Measurements from ENCODE around the gene PPFIBP1.
"Not testable (repeated sequence)": the region's sequence is repeated elsewhere in the genome, so short reads cannot be mapped to it uniquely, and the experiment has no call there.

The PPFIBP1 gene

DNA sequence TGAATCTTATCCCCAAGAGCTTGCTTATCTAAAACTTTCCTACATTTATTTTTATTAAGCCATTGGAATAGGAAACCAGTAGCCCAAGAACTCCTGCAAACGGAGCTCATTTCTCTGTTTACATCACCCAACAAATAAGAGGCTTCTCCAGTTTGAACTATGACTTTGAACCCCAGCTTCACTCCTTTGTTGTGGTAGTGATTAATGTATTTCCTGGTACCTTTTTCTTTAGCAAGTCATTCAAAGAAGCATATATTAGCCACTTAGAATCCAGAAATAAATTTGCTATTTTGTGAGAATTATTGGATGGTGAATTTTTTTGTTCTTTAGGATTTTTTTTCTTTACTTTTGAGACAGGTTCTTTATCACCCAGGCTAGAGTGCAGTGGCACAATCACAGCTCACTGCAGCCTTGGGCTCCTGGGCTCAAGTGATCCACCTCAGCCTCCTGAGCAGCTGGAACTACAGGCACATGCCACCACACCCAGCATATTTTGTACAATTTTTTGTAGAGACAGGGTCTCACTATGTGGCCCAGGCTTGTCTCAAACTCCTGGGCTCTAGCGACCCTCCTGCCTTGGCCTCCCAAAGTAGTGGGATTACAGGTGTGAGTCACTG is 104.0 kb downstream of the PPFIBP1 start:
- not testable (repeated sequence) for H3K4me3 Mint-ChIP-seq, H3K4me1 Mint-ChIP-seq, H3K9me3 Mint-ChIP-seq, H3K36me3 Mint-ChIP-seq, H3K27me3 Mint-ChIP-seq, H3K27ac Mint-ChIP-seq

DNA sequence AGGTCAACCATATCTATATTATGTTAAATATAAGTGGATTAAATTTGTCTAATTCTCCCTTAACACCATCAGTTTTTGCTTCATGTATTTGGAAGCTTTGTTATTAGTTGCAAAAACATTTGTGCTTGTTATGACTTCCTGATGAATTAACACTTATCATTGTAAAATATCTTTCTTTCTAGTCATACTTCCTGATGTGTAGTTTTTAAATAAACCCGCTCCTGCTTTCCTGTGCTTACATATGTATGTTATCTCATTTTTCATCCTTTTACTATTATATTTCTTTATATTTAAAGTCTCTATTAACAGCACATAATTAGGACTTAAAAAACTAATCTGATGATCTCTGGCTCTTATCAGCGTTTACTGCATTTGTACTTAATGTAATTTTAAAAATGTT is 106.2 kb downstream of the PPFIBP1 start:
- H3K27me3 Mint-ChIP-seq, H3K36me3 Mint-ChIP-seq, H3K9me3 Mint-ChIP-seq, H3K27ac Mint-ChIP-seq, H3K4me3 Mint-ChIP-seq, H3K4me1 Mint-ChIP-seq: not testable (repeated sequence)

DNA sequence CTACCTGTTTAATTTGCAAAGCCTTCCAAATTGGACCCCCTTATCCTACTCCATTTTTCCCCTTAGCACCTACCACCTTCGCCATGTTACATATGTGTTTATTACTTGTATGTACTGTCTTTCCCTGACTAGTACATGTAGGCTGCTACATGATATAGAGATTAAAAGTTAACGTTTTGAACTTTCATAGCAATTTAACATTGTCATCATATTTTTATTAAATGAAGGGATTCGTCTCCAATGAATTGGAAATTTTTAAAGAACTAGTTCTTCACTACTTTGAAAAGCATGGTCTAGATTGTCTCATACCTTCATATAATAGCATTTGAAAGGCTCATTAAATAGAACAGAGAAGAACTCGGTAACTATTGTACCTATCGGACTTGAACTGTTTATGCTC is 107.4 kb downstream of the PPFIBP1 start:
- peaks cover 5% of the 10 kb centered on the region for H3K36me3 Mint-ChIP-seq
- H3K27ac Mint-ChIP-seq: no peak overlapping the region
- H3K9me3 Mint-ChIP-seq: no peaks in the 10 kb centered on the region
- H3K4me3 Mint-ChIP-seq: no peak overlapping the region
- peaks cover 9% of the 10 kb centered on the region for H3K4me1 Mint-ChIP-seq
- no peaks in the 10 kb centered on the region for H3K27me3 Mint-ChIP-seq

DNA sequence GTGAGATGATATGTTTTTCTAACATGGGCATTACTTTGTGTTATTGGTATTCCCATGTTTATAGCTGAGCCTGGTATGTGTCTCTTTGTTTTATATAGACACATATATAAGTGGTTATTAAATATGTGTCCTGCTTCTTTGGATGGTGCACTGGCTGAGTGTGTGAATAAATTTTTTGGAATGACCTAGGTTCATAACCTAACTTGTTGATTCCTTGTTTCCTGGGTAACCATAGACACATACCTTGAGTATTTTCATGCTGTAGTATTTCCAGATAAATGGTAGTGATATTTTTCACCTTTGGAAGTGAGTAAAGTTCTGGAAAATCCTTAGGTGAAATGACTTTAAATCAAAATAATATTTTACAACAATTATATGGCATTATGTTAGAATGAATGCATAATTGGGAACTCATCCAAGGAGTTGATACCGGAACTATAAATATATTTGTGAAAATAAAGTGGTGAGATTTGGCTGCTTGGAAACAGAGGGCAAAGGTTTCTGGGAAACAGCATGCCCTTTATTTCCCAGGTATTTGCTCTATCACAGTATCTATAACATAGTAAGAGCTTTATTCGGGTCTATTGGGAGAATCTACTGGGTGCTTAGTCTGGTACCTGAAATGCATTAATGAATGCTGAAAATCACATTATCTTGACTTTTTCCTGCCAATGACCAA is 107.9 kb downstream of the PPFIBP1 start:
- Mint-ChIP-seq H3K4me1 (peaks cover 9% of the 10 kb centered on the region), H3K36me3 (peaks cover 5% of the 10 kb centered on the region), H3K27ac (no peak overlapping the region), H3K4me3 (no peak overlapping the region), H3K27me3 (no peaks in the 10 kb centered on the region), H3K9me3 (no peaks in the 10 kb centered on the region)

DNA sequence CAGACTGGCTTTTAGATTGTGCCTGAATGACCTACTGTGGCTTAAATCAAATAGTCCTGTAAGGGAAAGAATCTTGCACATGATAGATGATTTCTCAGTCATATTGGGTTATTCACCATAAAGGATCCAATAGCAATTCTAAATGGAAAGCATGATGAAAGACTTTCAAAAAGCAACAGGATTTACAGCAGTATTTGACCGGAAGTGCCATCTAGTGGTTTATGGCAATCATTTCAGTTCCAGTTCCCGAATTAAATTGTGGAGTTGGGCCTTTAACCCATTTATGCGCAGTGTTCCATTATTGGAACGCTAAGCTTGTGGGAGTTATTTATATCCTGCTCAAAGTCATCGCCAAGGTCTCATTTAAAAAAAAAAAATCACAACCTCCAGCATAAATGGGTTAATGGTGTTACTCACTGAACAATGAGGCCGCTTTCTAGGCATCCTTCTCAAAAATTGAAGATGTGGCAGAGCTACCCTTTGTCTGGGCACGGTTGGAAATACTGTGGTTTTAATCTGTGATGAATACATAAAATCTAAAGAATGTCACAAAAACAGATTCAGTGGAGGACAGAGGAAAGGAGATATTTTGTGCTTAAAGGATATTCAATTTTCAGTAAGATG is 111.5 kb downstream of the PPFIBP1 start:
- H3K9me3 Mint-ChIP-seq: no peaks in the 10 kb centered on the region
- no peaks in the 10 kb centered on the region for H3K4me1 Mint-ChIP-seq
- H3K27ac Mint-ChIP-seq: no peak overlapping the region
- peaks cover 8% of the 10 kb centered on the region for H3K36me3 Mint-ChIP-seq
- H3K27me3 Mint-ChIP-seq: no peaks in the 10 kb centered on the region
- no peak overlapping the region for H3K4me3 Mint-ChIP-seq

DNA sequence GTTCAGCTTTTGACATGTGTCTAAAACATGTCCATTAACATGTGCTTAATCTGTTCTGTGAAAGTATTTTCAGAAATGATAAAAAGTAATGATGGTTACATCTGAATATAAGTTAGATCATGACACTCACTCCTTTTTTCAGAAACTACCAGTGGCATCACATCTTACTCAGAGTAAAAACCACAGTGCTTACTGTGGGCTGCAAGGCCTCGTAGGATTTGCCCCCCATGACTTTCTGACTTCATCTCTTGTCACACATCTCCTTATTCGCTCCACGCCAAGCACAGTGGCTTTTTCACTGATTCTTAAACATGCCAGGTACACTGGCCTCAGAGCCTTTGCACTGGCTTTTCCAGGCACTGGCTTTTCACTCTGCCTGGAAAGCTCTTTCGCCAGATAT is 112.6 kb downstream of the PPFIBP1 start:
- H3K9me3 Mint-ChIP-seq, H3K36me3 Mint-ChIP-seq, H3K4me3 Mint-ChIP-seq, H3K27ac Mint-ChIP-seq, H3K27me3 Mint-ChIP-seq, H3K4me1 Mint-ChIP-seq: not testable (repeated sequence)

DNA sequence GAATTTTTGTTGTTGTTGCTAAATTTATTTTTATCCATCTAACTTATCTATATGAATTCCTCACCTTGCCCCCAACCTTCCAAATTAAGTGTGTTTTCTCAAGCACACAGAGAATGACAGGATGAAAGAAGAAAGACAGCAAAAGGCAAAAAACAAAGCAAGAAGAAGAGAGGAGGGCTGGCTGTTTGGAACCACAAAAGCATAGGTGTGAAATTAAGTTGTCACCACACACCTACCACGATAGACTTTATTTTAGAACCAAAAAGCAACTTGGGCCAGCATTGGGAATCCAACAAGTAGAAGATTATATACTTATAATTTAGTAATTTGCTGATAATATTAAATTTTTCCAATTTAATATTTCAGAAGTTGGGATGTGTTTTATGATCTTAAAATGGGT is 113.5 kb downstream of the PPFIBP1 start:
- H3K36me3 Mint-ChIP-seq: peaks cover 8% of the 10 kb centered on the region
- H3K9me3 Mint-ChIP-seq: no peaks in the 10 kb centered on the region
- no peaks in the 10 kb centered on the region for H3K27me3 Mint-ChIP-seq
- no peak overlapping the region for H3K4me3 Mint-ChIP-seq
- no peak overlapping the region for H3K27ac Mint-ChIP-seq
- no peaks in the 10 kb centered on the region for H3K4me1 Mint-ChIP-seq

DNA sequence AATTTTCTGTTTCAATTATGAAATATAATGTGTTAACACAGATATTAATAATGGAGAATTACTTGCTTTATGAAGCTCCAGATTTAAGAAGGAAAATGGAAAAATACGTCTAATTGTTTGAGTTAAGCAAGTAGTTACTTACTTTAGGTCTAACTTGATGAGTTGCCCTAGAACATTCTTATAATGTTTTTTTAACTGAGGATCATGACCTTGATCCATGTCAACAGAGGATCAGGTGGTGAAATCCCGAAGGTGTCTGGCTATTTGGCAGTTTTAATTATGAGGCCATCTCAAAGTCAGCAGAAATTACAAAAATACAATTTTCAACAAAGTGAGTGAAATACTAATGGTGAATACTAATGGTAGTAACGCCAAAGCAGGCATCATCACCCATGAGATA is 115.3 kb downstream of the PPFIBP1 start:
- H3K36me3 Mint-ChIP-seq: peaks cover 8% of the 10 kb centered on the region
- no peak overlapping the region for H3K4me3 Mint-ChIP-seq
- H3K9me3 Mint-ChIP-seq: no peaks in the 10 kb centered on the region
- H3K27me3 Mint-ChIP-seq: no peaks in the 10 kb centered on the region
- no peaks in the 10 kb centered on the region for H3K4me1 Mint-ChIP-seq
- no peak overlapping the region for H3K27ac Mint-ChIP-seq

DNA sequence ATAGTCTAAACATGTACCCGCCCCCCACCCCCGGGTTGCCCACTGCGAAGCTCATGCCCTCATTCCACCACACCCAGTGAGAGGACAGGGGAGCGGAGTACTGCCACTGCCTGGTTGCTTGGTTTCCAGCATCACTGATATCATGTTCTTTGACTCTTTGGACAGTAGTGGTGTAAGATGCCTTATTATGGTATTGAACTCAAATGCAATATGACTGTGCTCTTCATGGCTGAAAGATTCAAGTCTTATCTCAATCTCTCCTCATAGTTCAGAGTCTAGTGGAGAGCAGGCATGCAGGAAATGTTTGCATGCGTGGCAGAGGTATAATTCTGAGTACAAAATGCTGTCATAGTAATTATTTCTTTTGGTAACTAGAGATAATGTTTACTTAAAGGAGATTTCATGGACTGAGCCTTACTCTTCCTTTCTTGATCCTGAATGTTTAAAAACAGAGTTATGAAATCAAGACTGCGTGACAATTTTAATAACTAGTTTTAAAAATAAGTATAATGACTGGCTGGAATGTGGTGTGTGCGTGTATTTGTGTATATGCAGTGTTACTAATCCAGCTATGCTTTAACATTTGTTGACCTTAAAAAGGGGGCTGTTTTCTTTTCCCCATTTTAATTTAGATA is 116.7 kb downstream of the PPFIBP1 start:
- H3K4me3 Mint-ChIP-seq, H3K27ac Mint-ChIP-seq, H3K27me3 Mint-ChIP-seq, H3K9me3 Mint-ChIP-seq, H3K36me3 Mint-ChIP-seq, H3K4me1 Mint-ChIP-seq: not testable (repeated sequence)

DNA sequence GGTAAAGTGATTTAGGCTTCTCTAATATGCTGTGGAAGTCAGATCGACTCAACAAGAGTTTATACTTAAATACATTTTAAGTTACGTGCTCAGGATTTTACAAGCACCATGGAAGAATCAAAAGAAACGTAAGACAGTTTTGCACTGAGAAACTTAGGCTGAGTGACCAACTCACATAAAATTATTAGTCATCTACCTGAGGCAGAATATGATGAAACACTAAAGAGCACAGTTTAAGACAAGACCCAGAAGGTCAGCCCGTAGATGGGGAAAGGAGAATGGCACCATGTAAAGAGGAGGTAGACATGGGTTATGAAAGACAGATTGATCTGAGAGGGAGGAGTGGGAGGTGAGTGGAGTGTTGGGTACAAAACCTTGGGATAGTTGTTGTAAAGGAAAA is 118.4 kb downstream of the PPFIBP1 start:
- not testable (repeated sequence) for H3K4me1 Mint-ChIP-seq, H3K27me3 Mint-ChIP-seq, H3K27ac Mint-ChIP-seq, H3K36me3 Mint-ChIP-seq, H3K4me3 Mint-ChIP-seq, H3K9me3 Mint-ChIP-seq

DNA sequence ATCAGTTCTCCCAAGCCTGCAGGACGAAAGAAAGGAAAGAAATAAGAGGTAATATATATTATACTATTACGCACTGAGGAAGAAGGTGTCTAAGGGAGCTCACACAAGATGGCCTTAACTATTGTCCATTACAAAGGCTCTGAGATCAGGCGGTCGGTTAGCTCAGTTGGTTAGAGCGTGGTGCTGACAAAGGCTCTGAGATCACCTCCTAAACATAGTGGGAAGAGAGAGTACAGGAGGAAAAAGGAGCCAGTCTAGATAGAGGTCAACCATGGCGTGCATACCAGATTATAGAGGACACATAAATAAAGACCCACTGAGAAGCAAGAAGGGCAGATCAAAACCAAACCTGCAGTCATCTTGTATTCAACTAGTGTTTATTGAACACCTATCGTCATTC is 118.9 kb downstream of the PPFIBP1 start:
- not testable (repeated sequence) for H3K27ac Mint-ChIP-seq, H3K9me3 Mint-ChIP-seq

DNA sequence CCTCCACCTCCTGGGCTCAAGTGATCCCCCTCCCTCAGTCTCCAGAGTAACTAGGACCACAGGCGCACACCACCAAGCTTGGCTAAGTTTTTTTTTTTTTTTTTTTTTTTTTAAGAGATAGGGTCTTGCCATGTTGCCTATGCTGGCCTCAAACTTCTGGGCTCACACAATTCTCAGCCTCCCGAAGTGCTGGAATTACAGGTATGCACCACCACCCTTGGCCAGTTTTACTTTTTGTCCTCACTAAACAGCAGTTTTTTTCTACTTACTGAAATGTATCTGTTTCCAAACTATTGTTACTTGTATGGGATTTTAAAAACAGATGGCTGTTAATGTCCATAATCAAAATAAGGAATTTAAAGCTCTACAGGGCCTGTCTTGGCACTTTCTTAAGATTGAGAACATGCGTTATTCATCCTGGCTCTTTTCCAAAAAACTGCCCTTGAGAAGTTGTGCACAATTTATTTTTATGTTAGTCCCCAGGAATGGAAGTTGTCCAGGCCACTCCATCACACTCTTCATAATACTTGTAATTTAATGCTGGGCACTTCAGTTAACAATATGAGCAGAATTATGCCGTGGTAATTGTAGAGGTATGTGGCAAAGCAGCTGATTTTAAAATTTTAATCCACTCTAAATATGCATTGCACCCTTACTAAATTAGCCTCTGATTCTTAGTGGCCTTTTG is 120.3 kb downstream of the PPFIBP1 start:
- Mint-ChIP-seq H3K4me1 (no peaks in the 10 kb centered on the region), H3K36me3 (no peaks in the 10 kb centered on the region), H3K27me3 (no peaks in the 10 kb centered on the region), H3K9me3 (no peaks in the 10 kb centered on the region), H3K27ac (no peak overlapping the region), H3K4me3 (no peak overlapping the region)

More for the DNA sequence above, 118.9 kb downstream of the PPFIBP1 start:
- not testable (repeated sequence) for H3K36me3 Mint-ChIP-seq, H3K27me3 Mint-ChIP-seq, H3K4me3 Mint-ChIP-seq, H3K4me1 Mint-ChIP-seq

DNA sequence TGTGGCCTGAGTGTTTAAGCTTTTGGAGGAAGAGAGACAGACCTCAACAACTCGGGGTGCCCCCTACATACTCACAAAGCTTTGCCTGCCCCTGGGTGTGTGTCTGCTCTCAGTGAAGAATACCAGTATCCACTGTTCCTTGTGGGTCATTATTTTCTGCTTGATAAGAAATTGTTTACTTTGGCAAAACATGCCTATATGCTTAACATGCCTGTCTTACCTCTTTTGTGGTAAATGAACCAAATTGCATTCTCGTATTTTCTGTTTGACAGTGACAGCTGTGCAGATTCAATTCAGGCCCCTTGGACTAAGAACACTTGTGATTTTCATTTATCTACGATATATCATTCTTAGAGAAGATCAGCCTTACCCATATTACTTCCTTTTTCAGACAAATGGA is 121.7 kb downstream of the PPFIBP1 start:
- Mint-ChIP-seq H3K27me3 (no peaks in the 10 kb centered on the region), H3K4me1 (no peaks in the 10 kb centered on the region), H3K4me3 (no peak overlapping the region), H3K36me3 (no peaks in the 10 kb centered on the region), H3K9me3 (no peaks in the 10 kb centered on the region), H3K27ac (no peak overlapping the region)

DNA sequence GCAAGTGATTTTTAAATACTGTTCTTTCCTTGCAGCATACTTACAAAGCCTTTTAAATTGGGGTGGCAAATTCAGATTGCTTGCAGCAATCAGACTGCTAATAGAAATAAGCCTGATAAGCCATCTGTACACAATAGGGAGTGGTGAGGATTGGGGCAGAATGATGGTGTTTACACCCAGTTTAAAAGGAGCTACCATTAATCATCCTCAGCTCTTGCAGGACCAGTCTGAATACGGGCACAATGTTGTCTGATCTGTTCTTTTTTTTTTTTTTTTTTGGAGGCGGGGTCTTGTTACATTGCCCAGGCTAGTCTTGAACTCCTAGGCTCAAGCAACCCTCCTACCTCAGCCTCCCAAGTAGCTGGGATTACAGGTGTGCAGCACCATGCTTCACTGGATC is 122.1 kb downstream of the PPFIBP1 start:
- Mint-ChIP-seq H3K27ac (no peak overlapping the region), H3K9me3 (no peaks in the 10 kb centered on the region), H3K36me3 (no peaks in the 10 kb centered on the region), H3K27me3 (no peaks in the 10 kb centered on the region), H3K4me3 (no peak overlapping the region), H3K4me1 (no peaks in the 10 kb centered on the region)

DNA sequence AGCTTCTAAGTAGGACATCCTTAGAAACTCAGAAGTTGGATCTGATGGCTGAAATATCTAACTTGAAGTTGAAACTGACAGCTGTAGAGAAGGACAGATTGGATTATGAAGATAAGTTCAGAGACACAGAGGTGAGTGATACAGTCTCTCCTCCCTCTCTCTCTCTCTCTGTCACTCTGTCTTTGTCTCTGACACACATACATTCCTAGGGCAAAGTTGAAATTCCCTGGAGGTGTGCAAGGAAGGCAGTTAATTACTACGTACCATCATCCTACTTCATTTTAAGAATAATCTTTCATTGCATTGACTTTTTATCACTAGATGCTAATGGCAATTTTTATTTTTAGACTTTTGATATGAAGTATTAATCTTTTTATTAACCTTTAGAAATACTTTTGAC is 126.0 kb downstream of the PPFIBP1 start:
- H3K4me3 Mint-ChIP-seq: no peak overlapping the region

DNA sequence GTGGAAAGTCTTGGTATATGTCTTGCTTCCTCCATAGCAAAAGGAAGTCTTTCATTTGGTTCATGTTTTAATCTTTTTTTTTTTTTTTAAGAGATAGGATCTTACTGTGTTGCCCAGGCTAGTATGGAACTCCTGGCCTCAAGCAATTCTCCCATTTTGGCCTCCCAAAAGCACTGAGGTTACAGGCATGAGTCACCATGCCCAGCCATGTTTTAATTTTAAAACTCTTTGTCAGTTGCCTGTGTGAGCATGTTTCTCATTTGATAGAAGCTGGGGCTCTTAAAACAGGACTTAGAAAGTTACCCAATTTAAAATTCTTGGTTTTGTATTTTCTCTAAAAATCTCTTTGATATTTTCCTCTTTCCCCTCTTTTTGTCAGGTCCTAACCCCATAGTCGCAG is 127.2 kb downstream of the PPFIBP1 start:
- Mint-ChIP-seq H3K27ac (no peak overlapping the region), H3K4me1 (peaks cover 3% of the 10 kb centered on the region), H3K4me3 (no peak overlapping the region)

More for the DNA sequence above, 126.0 kb downstream of the PPFIBP1 start:
- Mint-ChIP-seq H3K36me3 (peaks cover 2% of the 10 kb centered on the region), H3K27me3 (no peaks in the 10 kb centered on the region), H3K9me3 (no peaks in the 10 kb centered on the region), H3K27ac (no peak overlapping the region), H3K4me1 (peaks cover 3% of the 10 kb centered on the region)

More for the DNA sequence above, 127.2 kb downstream of the PPFIBP1 start:
- peaks cover 2% of the 10 kb centered on the region for H3K36me3 Mint-ChIP-seq
- H3K9me3 Mint-ChIP-seq: no peaks in the 10 kb centered on the region
- H3K27me3 Mint-ChIP-seq: no peaks in the 10 kb centered on the region

All from activated naive CD4-positive, alpha-beta T cell treated with anti-CD3 and anti-CD28 coated beads, Interleukin-2, amount 50 U/mL, for 24 hours (primary cell).